Smooth muscle cell (in vitro differentiated cells): ENCODE results near the gene TTC28. TPM values are rescaled to one million over a fixed set of nuclear protein-coding genes. Genes with fewer than 3 reads are reported as not detected.

ENCODE experiments used
- DNase-seq: peaks from one replicate; lab custom pipeline; 2025; ENCODE audit not compliant: unreplicated experiment; lab: John Stamatoyannopoulos, UW
- H2AFZ ChIP-seq: fragments of 200-600 bp; sonication (generic); 2 replicates; pipeline ENCODE4 v1.6.0; 2016; ENCODE audit warnings: antibody characterized with exemption, low read depth, mild to moderate bottlenecking
- H3F3A ChIP-seq: fragments of 200-600 bp; sonication (generic); 2 replicates; pipeline ENCODE4 v1.6.0; 2017; ENCODE audit warnings: antibody characterized with exemption, low read depth
- H3K27ac ChIP-seq: fragments of 200-600 bp; sonication (generic); 2 replicates; pipeline ENCODE4 v1.5.1; 2016; ENCODE audit warnings: low read depth, mild to moderate bottlenecking
- H3K27me3 ChIP-seq: fragments of 200-600 bp; sonication (generic); 2 replicates; pipeline ENCODE4 v1.6.1; 2016; ENCODE audit warnings: low read depth, mild to moderate bottlenecking
- H3K36me3 ChIP-seq: fragments of 200-600 bp; sonication (generic); 2 replicates; pipeline ENCODE4 v1.5.1; 2016; ENCODE audit warnings: low read depth
- H3K4me1 ChIP-seq: fragments of 200-600 bp; sonication (generic); 2 replicates; pipeline ENCODE4 v1.5.1; 2016; ENCODE audit warnings: low read depth
- H3K4me2 ChIP-seq: fragments of 200-600 bp; sonication (generic); 2 replicates; pipeline ENCODE4 v1.6.0; 2016; ENCODE audit warnings: mild to moderate bottlenecking
- H3K4me3 ChIP-seq: fragments of 200-600 bp; sonication (generic); 2 replicates; pipeline ENCODE4 v1.5.1; 2016; ENCODE audit warnings: mild to moderate bottlenecking
- H3K79me2 ChIP-seq: fragments of 200-600 bp; sonication (generic); 2 replicates; pipeline ENCODE4 v1.6.0; 2016; ENCODE audit warnings: low read depth, mild to moderate bottlenecking
- H3K9ac ChIP-seq: fragments of 200-600 bp; sonication (generic); 2 replicates; pipeline ENCODE4 v1.6.0; 2016; ENCODE audit warnings: low read depth
- H3K9me3 ChIP-seq: fragments of 200-600 bp; sonication (generic); replicated peaks from 2 replicates; pipeline ENCODE4 v1.5.1; 2016; ENCODE audit warnings: low read depth
- H4K20me1 ChIP-seq: fragments of 200-600 bp; sonication (generic); 2 replicates; pipeline ENCODE4 v1.6.0; 2016; ENCODE audit warnings: low read depth
- WGBS: methylation state at CpG from one replicate; pipeline ENCODE4 v1.1.7; 2016; ENCODE audit warnings: low lambda C conversion rate; 5-methylcytosine and 5-hydroxymethylcytosine counted together
- polyA plus RNA-seq: library from polyadenylated mRNA; unstranded; fragments of >200 nt; fragmentation: Nextera tagmentation; extraction: Ambion mirVana; gene quantifications from 2 replicates; pipeline ENCODE4 v1.2.1, GENCODE V29; 2016
- total RNA-seq: library from RNA; depleted of rRNA; stranded (reverse); fragments of >200 nt; gene quantifications from 2 replicates; pipeline ENCODE4 v1.2.3, GENCODE V29; 2014
- TF ChIP-seq, protein P1 (sequence below): fragments of 200-600 bp; sonication (generic); IDR thresholded peaks from 2 replicates; pipeline ENCODE4 v1.5.1; 2017; ENCODE audit warnings: borderline replicate concordance, mild to moderate bottlenecking, antibody characterized with exemption; ENCODE audit not compliant: insufficient read depth, poor library complexity, severe bottlenecking

Gene TTC28
- total and polyA plus RNA-seq, 2 experiments from 2014 or later = 6.3 to 17.9 TPM

DNA sequence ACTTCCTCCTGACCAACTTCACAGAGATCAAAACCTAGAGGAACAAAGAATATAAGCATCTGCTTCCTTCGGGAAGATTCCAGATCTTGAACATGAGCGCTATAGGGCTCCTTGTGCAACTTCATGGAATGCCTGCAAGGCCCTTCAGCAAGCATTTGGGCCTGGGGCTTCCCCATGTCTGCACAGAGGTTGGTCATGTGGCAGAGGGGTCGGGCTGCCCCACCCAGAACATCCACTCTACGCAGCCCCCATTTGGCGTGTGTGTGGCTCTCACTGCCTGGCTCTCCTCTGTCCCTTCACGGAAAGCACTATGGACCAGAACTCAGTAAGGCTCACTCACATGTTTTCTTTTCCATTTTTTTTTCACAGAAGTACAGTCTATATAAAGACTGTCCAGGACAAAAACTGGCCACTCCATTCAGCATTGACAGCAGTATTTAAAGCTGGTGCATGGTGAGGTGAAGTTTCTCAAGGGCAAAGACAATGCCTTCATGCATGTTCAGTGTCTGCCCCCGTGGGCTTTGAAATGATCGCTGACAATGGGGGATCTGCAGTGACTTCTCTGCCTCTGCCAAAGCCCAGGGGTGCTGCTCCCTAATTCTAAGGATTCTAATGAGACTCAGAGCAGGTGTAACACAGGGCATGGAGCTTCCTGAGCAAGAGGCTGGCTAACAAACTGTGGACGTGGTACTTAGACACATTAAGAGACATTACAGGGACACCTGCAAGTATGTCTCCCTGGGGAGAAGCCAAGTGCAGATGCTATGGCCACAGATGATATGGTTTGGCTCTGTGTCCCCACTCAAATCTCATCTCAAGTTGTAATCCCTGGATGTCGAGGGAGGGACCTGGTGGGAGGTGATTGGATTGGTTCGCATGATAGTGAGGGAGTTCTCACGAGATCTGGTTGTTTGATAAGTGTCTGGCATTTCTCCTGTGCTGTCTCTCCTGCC is 694.0 kb downstream of the TTC28 start:
- Histone ChIP-seq H4K20me1 (peaks cover 13% of the 10 kb centered on the region), H3K9me3 (no peaks in the 10 kb centered on the region), H2AFZ (no peak overlapping the region), H3K36me3 (no peaks in the 10 kb centered on the region), H3K79me2 (no peaks in the 10 kb centered on the region), H3K27ac (no peak overlapping the region), H3K9ac (no peak overlapping the region), H3K4me1 (peaks cover 8% of the 10 kb centered on the region), H3K4me2 (no peak overlapping the region), H3K4me3 (no peak overlapping the region), H3F3A (no peaks in the 10 kb centered on the region), H3K27me3 (no peaks in the 10 kb centered on the region)
- TF ChIP-seq, protein P1, sequence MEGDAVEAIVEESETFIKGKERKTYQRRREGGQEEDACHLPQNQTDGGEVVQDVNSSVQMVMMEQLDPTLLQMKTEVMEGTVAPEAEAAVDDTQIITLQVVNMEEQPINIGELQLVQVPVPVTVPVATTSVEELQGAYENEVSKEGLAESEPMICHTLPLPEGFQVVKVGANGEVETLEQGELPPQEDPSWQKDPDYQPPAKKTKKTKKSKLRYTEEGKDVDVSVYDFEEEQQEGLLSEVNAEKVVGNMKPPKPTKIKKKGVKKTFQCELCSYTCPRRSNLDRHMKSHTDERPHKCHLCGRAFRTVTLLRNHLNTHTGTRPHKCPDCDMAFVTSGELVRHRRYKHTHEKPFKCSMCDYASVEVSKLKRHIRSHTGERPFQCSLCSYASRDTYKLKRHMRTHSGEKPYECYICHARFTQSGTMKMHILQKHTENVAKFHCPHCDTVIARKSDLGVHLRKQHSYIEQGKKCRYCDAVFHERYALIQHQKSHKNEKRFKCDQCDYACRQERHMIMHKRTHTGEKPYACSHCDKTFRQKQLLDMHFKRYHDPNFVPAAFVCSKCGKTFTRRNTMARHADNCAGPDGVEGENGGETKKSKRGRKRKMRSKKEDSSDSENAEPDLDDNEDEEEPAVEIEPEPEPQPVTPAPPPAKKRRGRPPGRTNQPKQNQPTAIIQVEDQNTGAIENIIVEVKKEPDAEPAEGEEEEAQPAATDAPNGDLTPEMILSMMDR = no peak
- 95% methylated on average over 12 of the region's 12 CpGs for WGBS
- DNase-seq = no peak

DNA sequence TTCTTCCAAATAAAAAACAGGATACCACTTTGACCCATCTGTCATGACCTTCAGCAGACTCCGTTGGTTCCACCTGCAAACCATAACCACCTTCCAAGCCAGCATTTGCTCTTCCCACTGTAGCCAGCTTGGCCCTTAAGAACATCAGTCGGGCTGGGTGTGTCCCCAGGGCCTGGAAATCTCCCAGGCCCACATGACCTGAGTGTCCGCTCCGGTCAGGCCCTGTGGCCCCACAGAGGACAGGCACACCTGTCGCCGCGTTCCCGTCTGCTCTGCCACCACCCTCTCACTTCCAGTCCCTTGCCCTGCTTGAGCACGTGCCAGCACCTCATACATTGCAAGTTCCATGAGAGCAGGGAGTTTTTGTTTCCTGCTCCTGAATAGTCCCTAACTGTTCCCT is 694.9 kb downstream of the TTC28 start:
- Histone ChIP-seq H3K79me2 (no peaks in the 10 kb centered on the region), H3F3A (no peaks in the 10 kb centered on the region), H3K4me2 (no peak overlapping the region), H3K27ac (no peak overlapping the region), H3K4me3 (no peak overlapping the region), H4K20me1 (peaks cover 13% of the 10 kb centered on the region), H2AFZ (no peak overlapping the region), H3K27me3 (no peaks in the 10 kb centered on the region), H3K9me3 (no peaks in the 10 kb centered on the region), H3K36me3 (no peaks in the 10 kb centered on the region), H3K9ac (no peak overlapping the region), H3K4me1 (peaks cover 10% of the 10 kb centered on the region)
- DNase-seq = no peak
- TF ChIP-seq, protein P1 = no peak
- 97% methylated on average over 9 of the region's 9 CpGs for WGBS

DNA sequence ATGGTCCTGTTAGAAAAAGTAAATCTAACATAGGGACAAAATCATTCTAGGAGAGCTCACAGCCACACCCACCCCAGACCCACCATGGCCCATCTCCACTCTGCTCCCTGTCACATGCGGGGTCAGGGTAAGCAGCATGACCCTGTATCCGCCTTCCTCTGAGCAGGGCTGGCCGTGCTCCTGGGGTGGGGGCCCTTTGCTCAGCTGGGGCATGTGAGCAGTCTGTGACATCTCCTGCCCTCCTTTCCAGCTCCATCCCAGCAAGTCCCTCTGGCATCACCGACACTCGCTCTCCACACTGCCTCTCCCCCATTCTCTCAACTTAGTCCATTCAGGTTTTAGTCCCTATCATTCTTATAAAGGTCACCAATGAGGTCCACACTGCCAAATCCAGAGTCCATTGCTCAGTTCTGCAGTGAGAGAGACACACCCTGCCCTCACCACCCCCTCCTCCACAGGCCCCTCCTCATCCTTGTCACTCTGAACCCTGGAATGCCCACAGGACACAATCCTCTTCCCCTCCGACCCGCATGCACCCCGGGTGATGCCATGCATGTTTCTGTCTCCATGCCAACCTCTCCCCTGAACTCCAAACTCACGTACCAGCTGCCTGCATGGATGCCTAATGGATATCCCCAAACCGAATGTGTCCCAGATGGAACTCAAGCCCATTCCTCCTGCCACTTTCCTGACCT is 695.5 kb downstream of the TTC28 start:
- Histone ChIP-seq H3K36me3 (no peaks in the 10 kb centered on the region), H2AFZ (no peak overlapping the region), H3K9ac (no peak overlapping the region), H3K4me2 (no peak overlapping the region), H3K27me3 (no peaks in the 10 kb centered on the region), H3F3A (no peaks in the 10 kb centered on the region), H3K4me1 (peaks cover 10% of the 10 kb centered on the region), H4K20me1 (peaks cover 13% of the 10 kb centered on the region), H3K79me2 (no peaks in the 10 kb centered on the region), H3K4me3 (no peak overlapping the region), H3K9me3 (no peaks in the 10 kb centered on the region), H3K27ac (no peak overlapping the region)
- DNase-seq = no peak
- TF ChIP-seq, protein P1 = no peak
- 84% methylated on average over 8 of the region's 10 CpGs for WGBS
